Panc1 (cell line): ENCODE results near the gene MOB2. TPM values are rescaled to one million over a fixed set of nuclear protein-coding genes. Genes with fewer than 3 reads are reported as not detected.

Experiments
- ATAC-seq: fragments of 200-7000 bp; cut with Tn5 transposase; 2 replicates; pipeline ENCODE4 v1.9.1; 2020; ENCODE audit warnings: mild to moderate bottlenecking, moderate library complexity
- BruUV-seq: library from RNA; stranded (reverse); fragments of 400-500 nt; replicated peaks from 2 replicates; lab custom pipeline; 2021; lab: Mats Ljungman, UMichigan
- CTCF ChIA-PET: fragments of 300-600 bp; sonication (Branson Sonifier 250); formaldehyde crosslinking; loops from one replicate; lab custom pipeline; 2022; ENCODE audit warnings: antibody characterized with exemption; lab: Charles Lee
- POLR2A ChIA-PET: fragments of 300-600 bp; sonication (Branson Sonifier 250); formaldehyde crosslinking; loops from one replicate; lab custom pipeline; 2022; ENCODE audit warnings: antibody characterized with exemption; lab: Charles Lee
- DNase-seq: peaks from one replicate; pipeline ENCODE4 v3.0.0-alpha.2; 2010; ENCODE audit warnings: low read depth, low spot score
- H3K27ac ChIP-seq: 2 replicates; pipeline ENCODE4 v1.5.1; 2011; ENCODE audit warnings: mild to moderate bottlenecking, low read length, inconsistent platforms
- H3K27me3 ChIP-seq: fragments of 200-500 bp; sonication (Bioruptor generic); 2 replicates; pipeline ENCODE4 v1.6.0; 2014; ENCODE audit warnings: low read length, inconsistent platforms; ENCODE audit not compliant: control insufficient read depth, insufficient read depth
- H3K36me3 ChIP-seq: fragments of 200-500 bp; sonication (Bioruptor generic); 2 replicates; pipeline ENCODE4 v1.5.1; 2014; ENCODE audit warnings: inconsistent platforms, mild to moderate bottlenecking, low read length, moderate library complexity; ENCODE audit not compliant: control insufficient read depth, insufficient read depth
- H3K4me1 ChIP-seq: 2 replicates; pipeline ENCODE4 v1.5.1; 2011; ENCODE audit warnings: inconsistent platforms, mild to moderate bottlenecking, low read length, moderate library complexity; ENCODE audit not compliant: control insufficient read depth, insufficient read depth
- H3K4me3 ChIP-seq, 2 experiments: 2 replicates each; pipeline ENCODE4 v1.5.1; 2011 to 2012; ENCODE audit warnings: low read depth in 2 of 2, low read length in 2 of 2, mild to moderate bottlenecking in 2 of 2, inconsistent platforms in 1 of 2, moderate library complexity in 1 of 2
- H3K9me3 ChIP-seq: fragments of 200-500 bp; sonication (Bioruptor generic); 2 replicates; pipeline ENCODE4 v1.5.1; 2014; ENCODE audit warnings: low read depth, mild to moderate bottlenecking, inconsistent platforms, low read length, moderate library complexity; ENCODE audit not compliant: control insufficient read depth, insufficient read depth
- CTCF ChIP-seq: fragments of 450-650 bp; IDR thresholded peaks from 2 replicates; pipeline ENCODE4 v1.5.1; 2017; ENCODE audit warnings: mild to moderate bottlenecking
- POLR2AphosphoS5 ChIP-seq: IDR thresholded peaks from 2 replicates; pipeline ENCODE4 v1.6.1; 2012; ENCODE audit warnings: mild to moderate bottlenecking, low read depth, low read length, moderate library complexity
- REST ChIP-seq, 2 experiments: IDR thresholded peaks; 2 replicates each; pipeline ENCODE4 v1.6.1; 2011 to 2012; ENCODE audit warnings: low read depth in 2 of 2, control low read depth in 1 of 2, low read length in 1 of 2, mild to moderate bottlenecking in 1 of 2, moderate library complexity in 1 of 2; ENCODE audit not compliant: insufficient read depth in 1 of 2
- SIN3A ChIP-seq: IDR thresholded peaks from 2 replicates; pipeline ENCODE4 v1.6.1; 2012; ENCODE audit warnings: low read depth, mild to moderate bottlenecking, low read length, moderate library complexity, borderline replicate concordance; ENCODE audit not compliant: insufficient read depth
- TCF7L2 ChIP-seq: IDR thresholded peaks from 2 replicates; pipeline ENCODE4 v1.6.1; 2011; ENCODE audit warnings: mild to moderate bottlenecking, low read depth, low read length, inconsistent platforms
- in situ Hi-C: cut with HindIII; loops from 2 replicates; pipeline ENCODE4 v1.10.0; 2016; ENCODE audit warnings: low sequenced_read_pairs, low pct_unique_long_range_greater_than_20kb
- intact Hi-C: fragments of 100-400 bp; cut with micrococcal nuclease; formaldehyde crosslinking; loops from one replicate; pipeline ENCODE4 v1.10.0; 2022; ENCODE audit not compliant: unreplicated experiment
- total RNA-seq: library from RNA; stranded (reverse); gene quantifications from one replicate; pipeline ENCODE4 v1.2.1, GENCODE V29; 2021; ENCODE audit not compliant: unreplicated experiment

Gene MOB2
- total RNA-seq, 1 experiment from 2014 or later, result 51.2 TPM

- intact Hi-C loops, result no loop called here
- H3K4me3 ChIP-seq, result no peak overlapping the region
These were observed 40.2 kb upstream of the MOB2 start for GRCh38 chr11:1526785-1527184.

GRCh38 chr11:1523779-1524178 lies 37.2 kb upstream of the MOB2 start:
- in situ Hi-C loops, result no loop called here

More at GRCh38 chr11:1526785-1527184, 40.2 kb upstream of the MOB2 start:
- H3K27ac ChIP-seq, result no peak overlapping the region
- ATAC-seq, result no peak
- H3K4me1 ChIP-seq, result peaks cover 4% of the 10 kb centered on the region; the same call in 1 of the 2 replicates
- DNase-seq, result no peak
- H3K27me3 ChIP-seq, result no peaks in the 10 kb centered on the region
- no TSS peak for BruUV-seq
- no peaks in the 10 kb centered on the region for H3K9me3 ChIP-seq
- no peaks in the 10 kb centered on the region for H3K36me3 ChIP-seq
- no peak for TF ChIP-seq TCF7L2
- TF ChIP-seq POLR2AphosphoS5, result no peak
- ChIA-PET POLR2A (interaction anchor here (0.8 kb wide), 1 partner anchor 39 kb away, joined by 4 read pairs; no protein-coding TSS in a partner anchor), CTCF (no interaction called here)
- in situ Hi-C loops, result no loop called here

More at GRCh38 chr11:1523779-1524178, 37.2 kb upstream of the MOB2 start:
- Histone ChIP-seq H3K4me3 (no peak overlapping the region), H3K9me3 (no peaks in the 10 kb centered on the region), H3K27me3 (no peaks in the 10 kb centered on the region), H3K27ac (no peak overlapping the region), H3K36me3 (no peaks in the 10 kb centered on the region), H3K4me1 (no peaks in the 10 kb centered on the region)
- ATAC-seq (no peak), DNase-seq (no peak)
- no TSS peak for BruUV-seq
- intact Hi-C loops, result no loop called here
- POLR2A ChIA-PET, result no interaction called here
- TF ChIP-seq TCF7L2, result no peak
- no peak for TF ChIP-seq CTCF
- TF ChIP-seq POLR2AphosphoS5, result no peak
- no peak for TF ChIP-seq SIN3A
- TF ChIP-seq REST (IDR thresholded peaks at IDR 0.05; ENCODE audit: insufficient read depth in 1 of 2, low read depth in 2 of 2, low read length in 1 of 2), result no peak
- CTCF ChIA-PET, result no interaction called here
